A549 (cell line): ENCODE results near the gene RBMS3. TPM values are rescaled to one million over a fixed set of nuclear protein-coding genes. Genes with fewer than 3 reads are reported as not detected.
A peak's percentile ranks its signal among the peaks of the same experiment; 100 is the strongest.

Experiments used
- ATAC-seq, 2 experiments: fragments of 200-7000 bp in 1 of 2; fragments of >200 bp in 1 of 2; cut with Nextera tagmentation in 1 of 2; cut with Tn5 transposase in 1 of 2; 3 replicates each; pipeline versions ENCODE4 v1.8.0 to v1.9.1; 2018 to 2020; ENCODE audit warnings: mild to moderate bottlenecking in 1 of 2, moderate library complexity in 1 of 2
- CTCF ChIA-PET: fragments of 300-600 bp; sonication (Branson Sonifier 250); formaldehyde crosslinking; extraction: SDS; loops from one replicate; lab custom pipeline; 2021; ENCODE audit warnings: antibody characterized with exemption, inconsistent platforms; lab: Yijun Ruan, JAX
- POLR2A ChIA-PET: fragments of 350-600 bp; formaldehyde crosslinking; extraction: SDS; loops from one replicate; lab custom pipeline; 2021; ENCODE audit warnings: antibody characterized with exemption, inconsistent platforms; lab: Yijun Ruan, JAX
- DNase-seq, 2 experiments: peaks; one replicate each; pipeline versions ENCODE4 v3.0.0 to v3.0.0-alpha.2; 2011 to 2016; ENCODE audit warnings: low read depth in 1 of 2, low spot score in 1 of 2
- FAIRE-seq: peaks from 2 replicates; lab custom pipeline; 2011; peaks lifted over from hg19 to GRCh38; lab: Jason Lieb, UNC
- H3K27ac ChIP-seq, 2 experiments: fragments of >200 bp; sonication (Bioruptor Twin); formaldehyde crosslinking; 3 replicates each; pipeline ENCODE4 v1.5.1; 2016 to 2017
- H3K4me1 ChIP-seq: fragments of >200 bp; sonication (Bioruptor Twin); formaldehyde crosslinking; 3 replicates; pipeline ENCODE4 v1.6.1; 2016
- H3K4me2 ChIP-seq: fragments of >200 bp; sonication (Bioruptor Twin); formaldehyde crosslinking; 3 replicates; pipeline ENCODE4 v1.6.1; 2016
- H3K4me3 ChIP-seq: fragments of >200 bp; sonication (Bioruptor Twin); formaldehyde crosslinking; 3 replicates; pipeline ENCODE4 v1.5.1; 2016
- H3K9me3 ChIP-seq: fragments of >200 bp; sonication (Bioruptor Twin); formaldehyde crosslinking; 3 replicates; pipeline ENCODE4 v1.6.1; 2016
- BHLHE40 ChIP-seq: IDR thresholded peaks from 2 replicates; pipeline ENCODE4 v1.6.1; 2012; ENCODE audit warnings: low read depth, low read length, inconsistent platforms
- CHD2 ChIP-seq: fragments of 150-350 bp; IDR thresholded peaks from 2 replicates; pipeline ENCODE4 v1.6.1; 2014; ENCODE audit warnings: low read length; ENCODE audit not compliant: partially characterized antibody
- FOSL2 ChIP-seq, 2 experiments: fragments of 450-650 bp in 1 of 2; fragments of >200 bp in 1 of 2; sonication (Bioruptor Twin) in 1 of 2; formaldehyde crosslinking; IDR thresholded peaks; 2 replicates each; pipeline versions ENCODE4 v1.5.0 to v1.6.1; 2016 to 2020; ENCODE audit warnings: mild to moderate bottlenecking in 1 of 2, moderate library complexity in 1 of 2
- HOXA7 ChIP-seq: fragments of 250-450 bp; sonication (Bioruptor Pico); IDR thresholded peaks from 2 replicates; pipeline ENCODE4 v1.5.0; 2020; ENCODE audit warnings: mild to moderate bottlenecking, moderate library complexity
- JUN ChIP-seq, 2 experiments: fragments of >200 bp; sonication (Bioruptor Twin); formaldehyde crosslinking; IDR thresholded peaks; 2 replicates in 1 of 2; 3 replicates in 1 of 2; pipeline ENCODE4 v1.6.1; 2016 to 2017
- JUNB ChIP-seq: fragments of >200 bp; sonication (Bioruptor Twin); formaldehyde crosslinking; IDR thresholded peaks from 2 replicates; pipeline ENCODE4 v1.6.1; 2016
- KDM1A ChIP-seq: fragments of 200-600 bp; sonication (generic); IDR thresholded peaks from 2 replicates; pipeline ENCODE4 v1.6.1; 2016; ENCODE audit warnings: low read depth, mild to moderate bottlenecking
- MAFK ChIP-seq: fragments of 450-650 bp; IDR thresholded peaks from 2 replicates; pipeline ENCODE4 v1.6.1; 2014; ENCODE audit not compliant: partially characterized antibody
- NPAS2 ChIP-seq: fragments of 250-450 bp; sonication (Bioruptor Pico); IDR thresholded peaks from 2 replicates; pipeline ENCODE4 v1.8.0; 2022; ENCODE audit warnings: mild to moderate bottlenecking, moderate library complexity, borderline replicate concordance
- PHF8 ChIP-seq: fragments of 200-600 bp; sonication (generic); IDR thresholded peaks from 2 replicates; pipeline ENCODE4 v1.6.1; 2016; ENCODE audit warnings: low read depth, mild to moderate bottlenecking, antibody characterized with exemption, moderate library complexity, borderline replicate concordance
- POLR2A ChIP-seq: IDR thresholded peaks from 2 replicates; pipeline ENCODE4 v1.6.1; 2012; ENCODE audit warnings: mild to moderate bottlenecking, low read length
- RCOR1 ChIP-seq: fragments of 150-350 bp; IDR thresholded peaks from 2 replicates; pipeline ENCODE4 v1.6.1; 2014; ENCODE audit warnings: antibody characterized with exemption, low read length, low read depth
- RNF2 ChIP-seq: fragments of 200-600 bp; sonication (generic); IDR thresholded peaks from 2 replicates; pipeline ENCODE4 v1.6.1; 2016; ENCODE audit warnings: low read depth, mild to moderate bottlenecking, antibody characterized with exemption, moderate library complexity, borderline replicate concordance
- SREBF2 ChIP-seq: fragments of 450-650 bp; IDR thresholded peaks from 2 replicates; pipeline ENCODE4 v1.6.1; 2014; ENCODE audit warnings: mild to moderate bottlenecking, moderate library complexity
- TFCP2L1 ChIP-seq: fragments of 250-450 bp; sonication (Bioruptor Pico); IDR thresholded peaks from 2 replicates; pipeline ENCODE4 v1.5.0; 2021; ENCODE audit warnings: mild to moderate bottlenecking
- ZC3H11A ChIP-seq: fragments of 450-650 bp; IDR thresholded peaks from 2 replicates; pipeline ENCODE4 v1.6.1; 2014; ENCODE audit warnings: antibody characterized with exemption, mild to moderate bottlenecking
- ZFP36 ChIP-seq: fragments of 450-650 bp; IDR thresholded peaks from 2 replicates; pipeline ENCODE4 v1.6.1; 2014; ENCODE audit warnings: borderline replicate concordance; ENCODE audit not compliant: partially characterized antibody
- ZSCAN20 ChIP-seq: fragments of 250-450 bp; sonication (Bioruptor Pico); IDR thresholded peaks from 2 replicates; pipeline ENCODE4 v1.8.0; 2022; ENCODE audit warnings: mild to moderate bottlenecking, moderate library complexity
- WGBS: methylation state at CpG from one replicate; pipeline ENCODE4 v1.1.6; 2017; ENCODE audit errors: missing lambda C conversion rate; 5-methylcytosine and 5-hydroxymethylcytosine counted together
- polyA plus RNA-seq, 4 experiments: library from polyadenylated mRNA; depleted of rRNA in 3 of 4; stranded (reverse); fragments of >200 nt; fragmentation: RNase III in 1 of 4; extraction: RNeasy Plus Mini Kit Qiagen cat#74134 plus additional on column Dnase treatment in 1 of 4; gene quantifications; 2 replicates in 3 of 4; 3 replicates in 1 of 4; pipeline ENCODE4 v1.2.3, GENCODE V29; 2011 to 2017
- TF ChIP-seq, protein P1 (sequence below): fragments of 150-350 bp; IDR thresholded peaks from 2 replicates; pipeline ENCODE4 v1.6.1; 2014; ENCODE audit warnings: low read depth, mild to moderate bottlenecking, low read length
- TF ChIP-seq, protein P2 (sequence below): fragments of 250-450 bp; sonication (Bioruptor Pico); IDR thresholded peaks from 2 replicates; pipeline ENCODE4 v1.5.0; 2020; ENCODE audit warnings: low read depth, mild to moderate bottlenecking, moderate library complexity
- TF ChIP-seq, protein P3 (sequence below): fragments of 250-450 bp; sonication (Bioruptor Pico); IDR thresholded peaks from 2 replicates; pipeline ENCODE4 v1.5.0; 2021; ENCODE audit warnings: mild to moderate bottlenecking, moderate library complexity, borderline replicate concordance

Gene RBMS3
- polyA plus RNA-seq, 2 of the 4 experiments (the other 2 are of a cell fraction) = 0.92 to 4.1 TPM

DNA sequence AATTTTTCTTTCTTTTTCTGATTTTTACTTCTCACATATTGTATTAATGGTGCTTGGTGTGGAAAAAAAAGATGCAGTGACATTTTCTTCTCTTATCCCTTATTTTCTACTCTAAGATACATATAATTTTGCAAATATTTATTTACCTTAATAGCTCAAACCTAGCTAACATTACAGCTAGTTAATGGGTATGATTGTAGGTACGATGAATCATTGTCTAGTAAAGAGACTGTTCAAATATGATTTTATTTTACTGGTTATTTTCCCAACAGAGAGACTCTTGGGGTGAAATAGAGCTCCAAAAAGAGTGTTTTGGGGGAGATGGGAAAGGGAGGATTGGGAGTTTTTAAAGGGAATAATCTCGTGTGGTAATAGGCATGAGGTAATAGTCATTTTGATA, 206.0 kb downstream of the RBMS3 start:
- DNase-seq (no peak), FAIRE-seq (no peak), ATAC-seq (peak in 1 of 2 experiments; percentile 29; a peak in 2 of 6 replicates)
- no peak for TF ChIP-seq BHLHE40
- TF ChIP-seq RNF2 = no peak
- no peak for TF ChIP-seq RCOR1
- no peak for TF ChIP-seq TFCP2L1 (CRISPR knock-in tag)
- TF ChIP-seq FOSL2 (IDR thresholded peaks at IDR 0.05) = no peak
- peak; percentile 67 for TF ChIP-seq FOSL2 (CRISPR knock-in tag; IDR thresholded peaks at IDR 0.05)
- Histone ChIP-seq H3K4me3 (0 out of 3 replicates have a peak overlapping the region, but pooled peaks have one; percentile 3), H3K4me2 (peak overlapping the region; percentile 80), H3K27ac (peak overlapping the region; percentile 63 to 76), H3K4me1 (peaks cover 23% of the 10 kb centered on the region), H3K9me3 (no peaks in the 10 kb centered on the region)
- WGBS = 11% methylated on average over 2 of the region's 2 CpGs
- ChIA-PET CTCF (interaction anchor here (0.9 kb wide), 1 partner anchor 206 kb away, joined by 3 read pairs; the partner anchor contains the start of gene RBMS3), POLR2A (no interaction called here)

DNA sequence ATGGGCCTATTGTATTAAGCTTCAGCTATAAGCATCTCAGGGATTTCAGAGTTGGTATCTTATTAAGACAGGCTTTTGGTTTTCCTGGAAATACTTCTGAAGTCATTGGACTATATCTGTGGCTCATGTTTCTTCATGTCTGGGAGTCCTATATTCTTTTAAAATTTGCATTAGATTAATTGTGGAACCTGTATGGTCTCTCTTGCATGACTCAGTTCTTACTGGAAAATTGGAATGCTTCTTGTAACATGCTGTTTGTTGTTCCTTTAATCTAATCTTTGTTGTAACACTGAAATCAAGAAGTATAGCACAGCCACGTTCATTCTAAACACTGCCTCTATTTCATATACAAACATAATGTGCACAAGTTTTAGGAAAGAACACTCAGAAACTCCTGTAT, 208.1 kb downstream of the RBMS3 start:
- FAIRE-seq = no peak
- TF ChIP-seq, protein P1, sequence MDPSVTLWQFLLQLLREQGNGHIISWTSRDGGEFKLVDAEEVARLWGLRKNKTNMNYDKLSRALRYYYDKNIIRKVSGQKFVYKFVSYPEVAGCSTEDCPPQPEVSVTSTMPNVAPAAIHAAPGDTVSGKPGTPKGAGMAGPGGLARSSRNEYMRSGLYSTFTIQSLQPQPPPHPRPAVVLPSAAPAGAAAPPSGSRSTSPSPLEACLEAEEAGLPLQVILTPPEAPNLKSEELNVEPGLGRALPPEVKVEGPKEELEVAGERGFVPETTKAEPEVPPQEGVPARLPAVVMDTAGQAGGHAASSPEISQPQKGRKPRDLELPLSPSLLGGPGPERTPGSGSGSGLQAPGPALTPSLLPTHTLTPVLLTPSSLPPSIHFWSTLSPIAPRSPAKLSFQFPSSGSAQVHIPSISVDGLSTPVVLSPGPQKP = no peak
- no peak for TF ChIP-seq ZFP36
- TF ChIP-seq, all 56 proteins: peak for 0
- Histone ChIP-seq H3K4me3 (no peak overlapping the region), H3K9me3 (no peaks in the 10 kb centered on the region), H3K4me1 (peaks cover 23% of the 10 kb centered on the region), H3K27ac (no peak overlapping the region), H3K4me2 (no peak overlapping the region)
- no peak for DNase-seq
- no peak for ATAC-seq
- CTCF ChIA-PET = no interaction called here
- POLR2A ChIA-PET = no interaction called here
- 74% methylated on average over 1 of the region's 1 CpG for WGBS

DNA sequence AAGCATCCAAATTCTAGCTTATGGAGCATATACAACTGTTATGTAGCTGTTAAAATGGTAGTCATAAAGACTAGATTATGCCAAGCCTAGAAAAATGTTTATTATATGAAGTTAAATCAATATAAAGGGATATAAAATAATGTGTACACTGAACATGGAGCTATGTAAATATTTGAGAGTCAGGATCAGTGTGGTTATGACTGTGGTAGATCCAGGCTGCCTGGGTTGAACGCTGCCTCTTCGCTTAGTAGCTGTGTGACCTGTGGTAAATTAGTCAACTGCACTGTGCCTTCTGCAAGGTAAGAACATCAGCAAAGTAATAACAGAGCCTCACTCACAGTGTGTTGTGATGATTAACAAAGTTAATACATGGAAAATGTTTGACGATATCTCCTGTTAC, 212.2 kb downstream of the RBMS3 start:
- Histone ChIP-seq H3K4me1 (no peaks in the 10 kb centered on the region), H3K4me3 (no peak overlapping the region), H3K4me2 (no peak overlapping the region), H3K9me3 (no peaks in the 10 kb centered on the region), H3K27ac (no peak overlapping the region)
- TF ChIP-seq BHLHE40 (no peak), ZC3H11A (no peak), ZSCAN20 (no peak), JUN (IDR thresholded peaks at IDR 0.05) (no peak)
- TF ChIP-seq, protein P2, sequence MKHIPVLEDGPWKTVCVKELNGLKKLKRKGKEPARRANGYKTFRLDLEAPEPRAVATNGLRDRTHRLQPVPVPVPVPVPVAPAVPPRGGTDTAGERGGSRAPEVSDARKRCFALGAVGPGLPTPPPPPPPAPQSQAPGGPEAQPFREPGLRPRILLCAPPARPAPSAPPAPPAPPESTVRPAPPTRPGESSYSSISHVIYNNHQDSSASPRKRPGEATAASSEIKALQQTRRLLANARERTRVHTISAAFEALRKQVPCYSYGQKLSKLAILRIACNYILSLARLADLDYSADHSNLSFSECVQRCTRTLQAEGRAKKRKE (CRISPR knock-in tag) = no peak
- POLR2A ChIA-PET = no interaction called here
- CTCF ChIA-PET = interaction anchor here (1.2 kb wide), 1 partner anchor 19 kb away, joined by 3 read pairs; no protein-coding TSS in a partner anchor
- ATAC-seq (no peak), DNase-seq (no peak), FAIRE-seq (no peak)
- 88% methylated on average over 3 of the region's 3 CpGs for WGBS

DNA sequence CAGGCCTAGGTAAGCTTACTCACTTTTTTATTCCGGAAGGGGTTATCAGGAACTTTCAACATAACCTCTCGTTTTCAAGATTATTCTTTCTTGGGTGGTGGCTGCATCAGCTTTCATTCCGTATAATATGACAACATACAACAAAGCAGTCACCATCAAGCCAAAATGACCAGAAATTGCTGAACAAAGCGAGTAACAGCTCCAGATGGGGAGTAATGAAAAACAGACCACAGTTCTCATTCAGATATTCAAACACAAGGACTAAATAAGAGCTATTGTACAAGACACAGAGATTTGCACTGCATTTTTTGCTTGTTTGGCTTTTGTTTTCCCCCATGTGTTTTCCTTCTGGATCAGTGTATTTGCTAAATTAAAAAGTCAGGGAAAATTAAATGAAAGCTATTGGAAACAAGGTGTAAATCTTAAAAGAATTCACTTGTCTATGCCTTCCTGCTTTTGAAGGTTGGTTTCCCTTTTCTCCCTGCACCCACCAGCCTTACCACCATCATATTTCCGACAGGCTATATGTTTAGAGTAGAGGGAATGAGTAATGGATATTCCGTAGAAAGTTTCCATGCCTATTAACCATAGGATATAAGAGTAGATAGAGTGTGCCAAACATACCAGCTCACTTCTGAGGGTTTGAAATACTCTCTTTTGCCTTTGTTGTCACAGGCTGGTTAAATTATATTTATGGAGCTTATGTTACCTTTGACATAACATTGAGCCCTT, 213.6 kb downstream of the RBMS3 start:
- Histone ChIP-seq H3K27ac (no peak overlapping the region), H3K4me1 (no peaks in the 10 kb centered on the region), H3K4me3 (no peak overlapping the region), H3K4me2 (no peak overlapping the region), H3K9me3 (no peaks in the 10 kb centered on the region)
- ChIA-PET CTCF (interaction anchor here (1.2 kb wide), 1 partner anchor 20 kb away, joined by 3 read pairs; no protein-coding TSS in a partner anchor), POLR2A (no interaction called here)
- ATAC-seq (no peak), DNase-seq (no peak), FAIRE-seq (no peak)
- WGBS = 85% methylated on average over 6 of the region's 6 CpGs
- TF ChIP-seq HOXA7 (no peak), RNF2 (no peak), POLR2A (no peak), JUNB (no peak), KDM1A (no peak), MAFK (no peak), PHF8 (no peak), SREBF2 (no peak), NPAS2 (CRISPR knock-in tag) (no peak), CHD2 (no peak)
- TF ChIP-seq, protein P2 (CRISPR knock-in tag) = no peak
- TF ChIP-seq, protein P3, sequence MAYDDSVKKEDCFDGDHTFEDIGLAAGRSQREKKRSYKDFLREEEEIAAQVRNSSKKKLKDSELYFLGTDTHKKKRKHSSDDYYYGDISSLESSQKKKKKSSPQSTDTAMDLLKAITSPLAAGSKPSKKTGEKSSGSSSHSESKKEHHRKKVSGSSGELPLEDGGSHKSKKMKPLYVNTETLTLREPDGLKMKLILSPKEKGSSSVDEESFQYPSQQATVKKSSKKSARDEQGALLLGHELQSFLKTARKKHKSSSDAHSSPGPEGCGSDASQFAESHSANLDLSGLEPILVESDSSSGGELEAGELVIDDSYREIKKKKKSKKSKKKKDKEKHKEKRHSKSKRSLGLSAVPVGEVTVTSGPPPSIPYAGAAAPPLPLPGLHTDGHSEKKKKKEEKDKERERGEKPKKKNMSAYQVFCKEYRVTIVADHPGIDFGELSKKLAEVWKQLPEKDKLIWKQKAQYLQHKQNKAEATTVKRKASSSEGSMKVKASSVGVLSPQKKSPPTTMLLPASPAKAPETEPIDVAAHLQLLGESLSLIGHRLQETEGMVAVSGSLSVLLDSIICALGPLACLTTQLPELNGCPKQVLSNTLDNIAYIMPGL = no peak
